HG02973 (cell line): ENCODE measurements around the gene ZNF57.
"Not testable (repeated sequence)": the region's sequence is repeated elsewhere in the genome, so short reads cannot be mapped to it uniquely, and the experiment has no call there.

Experiments
- ATAC-seq: cut with Tn5 transposase; IDR thresholded peaks from one replicate; pipeline ENCODE4 v1.9.1; 2021; ENCODE audit warnings: moderate library complexity; ENCODE audit not compliant: unreplicated experiment

The ZNF57 gene

DNA sequence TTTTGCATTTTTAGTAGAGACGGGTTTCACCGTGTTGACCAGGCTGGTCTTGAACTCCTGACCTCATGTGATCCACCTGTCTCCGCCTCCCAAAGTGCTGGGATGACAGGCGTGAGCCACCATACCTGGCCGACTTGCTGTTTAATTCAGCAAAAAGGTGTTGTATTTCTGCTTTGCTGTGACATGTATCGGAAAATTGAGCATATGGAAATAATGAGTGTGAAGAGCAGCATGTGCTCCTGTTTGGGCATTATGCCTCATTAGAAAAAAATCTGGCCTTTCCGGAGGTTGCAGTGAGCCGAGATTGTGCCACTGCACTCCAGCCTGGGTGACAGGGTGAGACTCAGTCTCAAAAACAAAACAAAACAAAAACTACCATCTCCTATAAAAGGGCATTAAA, 10.2 kb upstream of the ZNF57 start:
- ATAC-seq, result not testable (repeated sequence)

DNA sequence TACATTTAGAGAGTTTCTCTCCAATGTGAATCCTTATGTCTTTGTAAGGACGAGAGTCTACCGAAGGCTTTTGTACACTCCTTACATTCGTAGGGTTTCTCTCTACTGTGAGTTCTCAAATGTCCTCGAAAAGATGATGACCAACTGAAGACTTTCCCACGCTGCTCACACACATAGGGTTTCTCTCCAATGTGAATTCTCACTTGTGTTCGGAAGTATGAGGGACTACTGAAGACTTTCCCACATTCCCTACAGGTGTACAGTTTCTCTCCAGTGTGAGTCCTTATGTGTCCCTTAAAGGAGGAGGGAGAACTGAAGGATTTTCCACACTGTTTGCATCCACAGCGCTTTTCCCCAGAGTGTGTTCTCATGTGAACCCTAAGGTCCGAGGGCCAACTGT, 4.0 kb upstream of the ZNF57 start:
- no peak for ATAC-seq

DNA sequence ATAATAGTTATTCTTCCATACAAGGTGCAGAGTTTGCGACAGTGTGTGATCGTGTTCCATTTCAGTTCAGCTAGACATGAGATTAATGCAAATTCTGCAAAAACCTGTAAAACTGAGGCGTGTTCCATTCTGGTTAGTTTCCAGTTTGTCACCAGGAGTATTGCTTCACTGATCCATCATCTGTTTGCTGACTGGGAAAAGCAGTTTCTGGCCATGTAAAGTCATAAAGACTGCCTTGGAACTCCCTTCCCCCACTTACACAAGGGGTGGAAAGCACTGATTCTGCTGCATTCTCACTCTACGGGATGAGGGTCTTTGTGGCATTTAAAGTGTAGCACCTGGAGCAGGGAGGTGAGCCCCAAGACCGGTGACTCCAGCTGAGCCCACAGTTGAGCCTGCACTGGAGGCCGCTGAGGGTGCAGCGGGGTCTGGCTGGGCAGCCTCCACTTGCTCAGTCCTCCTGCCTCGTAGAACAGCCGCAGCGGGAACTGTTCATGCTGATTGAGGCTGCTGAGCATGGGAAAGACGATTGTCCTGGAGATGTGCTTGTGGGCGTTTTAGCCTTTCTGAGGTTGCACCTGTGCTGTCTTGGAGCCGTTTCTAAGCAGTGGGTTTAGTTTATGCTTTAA, 2.0 kb downstream of the ZNF57 start:
- no peak for ATAC-seq

DNA sequence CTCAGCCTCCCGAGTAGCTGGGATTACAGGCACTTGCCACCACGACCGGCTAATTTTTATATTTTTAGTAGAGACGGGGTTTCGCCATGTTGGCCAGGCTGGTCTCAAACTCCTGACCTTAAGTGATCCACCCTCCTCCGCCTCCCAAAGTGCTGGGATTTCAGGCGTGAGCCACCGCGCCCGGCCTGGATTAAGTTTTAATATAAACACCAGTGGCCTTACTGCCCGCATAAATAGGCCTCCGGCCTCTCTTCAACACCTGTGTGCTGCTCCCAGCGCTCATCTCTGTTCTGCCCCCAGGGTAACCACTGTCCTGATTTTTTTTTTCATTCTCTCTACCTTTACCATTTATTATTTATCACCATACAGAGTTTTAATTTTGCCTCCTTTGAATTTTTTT, 2.6 kb downstream of the ZNF57 start:
- ATAC-seq, result not testable (repeated sequence)

DNA sequence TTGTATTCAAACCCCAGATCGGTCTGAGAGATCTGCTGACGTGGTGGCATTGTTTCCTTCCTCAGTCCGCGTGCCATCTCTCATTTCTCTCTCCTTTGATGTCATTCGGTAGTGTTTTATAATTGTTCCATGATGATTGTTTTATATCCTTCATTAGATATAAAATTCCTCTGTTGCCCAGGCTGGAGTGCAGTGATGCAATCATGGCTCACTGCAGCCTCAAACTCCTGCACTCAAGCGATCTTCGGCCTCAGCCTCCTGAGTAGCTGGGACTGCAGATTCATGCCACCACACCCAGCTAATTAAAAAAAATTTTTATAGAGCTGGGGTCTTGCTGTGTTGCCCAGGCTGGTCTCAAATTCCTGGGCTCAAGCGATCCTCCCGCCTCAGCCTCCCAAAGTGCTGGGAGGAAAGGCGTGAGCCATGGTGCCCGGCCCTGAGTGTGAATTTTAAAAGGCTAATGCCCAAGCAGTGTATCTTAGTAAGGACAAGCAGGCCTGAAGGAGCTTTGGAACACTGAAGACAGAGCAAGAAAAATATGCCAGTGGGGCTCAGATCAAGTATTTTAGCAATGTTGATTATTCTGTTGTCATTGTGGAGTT, 5.3 kb downstream of the ZNF57 start:
- ATAC-seq, result no peak

DNA sequence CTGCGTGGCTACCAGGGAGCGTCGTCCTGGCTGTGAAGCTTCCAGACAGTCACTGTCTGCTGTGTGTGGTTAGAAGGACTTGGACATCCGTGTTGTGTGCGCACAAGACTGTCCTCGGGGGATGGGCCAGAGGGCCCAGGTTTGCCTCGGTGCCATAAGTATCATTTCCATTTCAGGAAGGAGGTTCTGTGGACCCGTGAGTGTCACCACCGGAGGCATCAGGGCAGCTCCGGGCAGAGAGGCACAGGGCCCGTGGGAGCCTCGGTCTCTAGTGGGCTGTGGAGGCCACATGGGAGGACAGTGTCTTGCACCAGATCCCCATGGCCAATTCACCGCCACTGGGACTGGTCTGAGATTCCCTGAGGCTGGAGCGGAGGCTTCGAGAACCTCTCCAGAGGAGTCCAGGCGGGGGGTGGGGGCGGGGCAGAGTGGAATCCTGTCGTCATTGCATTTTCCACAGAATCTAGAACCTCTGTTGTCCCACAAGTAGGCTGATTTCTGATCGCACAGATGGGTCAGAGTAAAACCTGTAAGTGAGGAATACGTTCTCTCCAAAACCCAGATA, 6.0 kb downstream of the ZNF57 start:
- no peak for ATAC-seq

DNA sequence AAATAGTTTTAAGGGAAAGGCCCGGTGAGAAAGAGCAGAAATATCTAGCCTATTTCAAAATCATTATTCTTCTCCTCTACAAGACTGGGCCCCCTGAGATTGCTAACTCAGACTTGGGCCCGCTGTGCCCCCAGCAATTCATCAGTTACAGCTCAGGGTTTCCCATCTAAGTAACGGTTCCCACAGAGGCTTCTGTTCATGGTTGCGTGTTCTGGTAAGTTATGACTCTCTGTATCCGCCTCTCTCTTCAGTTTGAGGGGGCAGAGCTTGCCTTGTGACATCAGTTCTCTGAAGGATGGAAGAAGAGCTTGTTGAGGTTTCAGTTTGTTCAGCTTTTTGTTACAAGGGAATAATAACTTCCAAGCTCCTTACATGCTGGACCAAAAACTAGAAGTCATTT, 11.6 kb downstream of the ZNF57 start:
- no peak for ATAC-seq

DNA sequence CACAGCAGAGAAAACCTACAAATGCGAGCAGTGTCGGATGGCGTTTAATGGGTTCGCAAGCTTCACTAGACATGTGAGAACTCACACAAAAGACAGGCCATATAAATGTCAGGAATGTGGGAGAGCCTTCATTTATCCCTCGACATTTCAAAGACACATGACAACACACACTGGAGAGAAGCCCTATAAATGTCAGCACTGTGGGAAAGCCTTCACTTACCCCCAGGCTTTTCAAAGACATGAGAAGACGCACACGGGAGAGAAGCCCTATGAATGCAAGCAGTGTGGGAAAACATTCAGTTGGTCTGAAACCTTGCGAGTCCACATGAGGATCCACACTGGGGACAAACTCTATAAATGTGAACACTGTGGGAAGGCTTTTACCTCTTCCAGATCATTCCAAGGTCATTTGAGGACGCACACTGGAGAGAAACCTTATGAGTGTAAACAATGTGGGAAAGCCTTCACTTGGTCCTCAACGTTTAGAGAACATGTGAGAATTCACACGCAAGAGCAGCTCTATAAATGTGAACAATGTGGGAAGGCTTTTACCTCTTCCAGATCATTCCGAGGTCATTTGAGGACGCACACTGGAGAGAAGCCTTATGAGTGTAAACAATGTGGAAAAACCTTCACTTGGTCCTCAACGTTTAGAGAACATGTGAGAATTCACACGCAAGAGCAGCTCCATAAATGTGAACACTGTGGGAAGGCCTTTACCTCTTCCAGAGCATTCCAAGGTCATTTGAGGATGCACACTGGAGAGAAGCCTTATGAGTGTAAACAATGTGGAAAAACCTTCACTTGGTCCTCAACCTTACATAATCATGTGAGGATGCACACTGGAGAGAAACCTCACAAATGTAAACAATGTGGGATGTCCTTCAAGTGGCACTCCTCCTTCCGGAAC, 16.8 kb downstream of the ZNF57 start:
- no peak for ATAC-seq

DNA sequence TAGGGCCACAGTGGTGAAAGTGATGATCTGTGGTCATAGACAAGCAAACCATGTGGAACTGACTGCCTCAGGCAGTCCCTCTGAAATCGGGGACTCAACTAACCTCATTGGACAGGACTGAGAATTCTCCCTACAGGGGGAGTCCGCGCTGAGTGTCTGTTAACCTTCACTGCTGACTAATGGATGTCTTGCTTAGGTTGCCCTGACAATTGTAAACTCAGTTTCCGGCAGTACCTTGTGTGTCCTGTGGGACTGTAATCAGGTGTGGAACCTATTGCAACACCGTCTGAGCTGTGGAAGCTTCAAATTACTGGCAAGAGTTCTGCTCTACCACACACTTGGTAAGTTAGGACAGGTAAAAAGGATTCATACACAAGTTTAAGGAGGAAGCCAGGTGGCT, 22.3 kb downstream of the ZNF57 start:
- no peak for ATAC-seq

DNA sequence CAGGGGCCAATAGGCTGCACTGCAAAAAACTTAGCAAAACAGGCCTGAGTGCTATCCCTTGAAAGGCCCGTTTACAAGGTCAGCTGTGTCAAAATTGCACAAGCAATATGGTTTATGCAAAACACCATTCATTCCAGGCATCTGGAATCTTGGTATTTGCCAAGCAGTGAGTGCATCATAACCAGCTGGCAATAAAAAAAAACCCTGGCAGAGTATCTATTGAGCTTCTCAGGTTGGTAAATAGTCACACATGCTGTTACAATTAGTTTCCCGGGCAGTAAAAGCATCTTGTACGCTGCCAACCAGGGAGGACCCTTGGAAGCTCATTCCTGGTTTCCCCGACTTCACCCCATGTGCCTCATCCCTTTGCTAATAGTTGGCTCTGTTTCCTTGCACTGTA, 22.8 kb downstream of the ZNF57 start:
- ATAC-seq, result no peak

DNA sequence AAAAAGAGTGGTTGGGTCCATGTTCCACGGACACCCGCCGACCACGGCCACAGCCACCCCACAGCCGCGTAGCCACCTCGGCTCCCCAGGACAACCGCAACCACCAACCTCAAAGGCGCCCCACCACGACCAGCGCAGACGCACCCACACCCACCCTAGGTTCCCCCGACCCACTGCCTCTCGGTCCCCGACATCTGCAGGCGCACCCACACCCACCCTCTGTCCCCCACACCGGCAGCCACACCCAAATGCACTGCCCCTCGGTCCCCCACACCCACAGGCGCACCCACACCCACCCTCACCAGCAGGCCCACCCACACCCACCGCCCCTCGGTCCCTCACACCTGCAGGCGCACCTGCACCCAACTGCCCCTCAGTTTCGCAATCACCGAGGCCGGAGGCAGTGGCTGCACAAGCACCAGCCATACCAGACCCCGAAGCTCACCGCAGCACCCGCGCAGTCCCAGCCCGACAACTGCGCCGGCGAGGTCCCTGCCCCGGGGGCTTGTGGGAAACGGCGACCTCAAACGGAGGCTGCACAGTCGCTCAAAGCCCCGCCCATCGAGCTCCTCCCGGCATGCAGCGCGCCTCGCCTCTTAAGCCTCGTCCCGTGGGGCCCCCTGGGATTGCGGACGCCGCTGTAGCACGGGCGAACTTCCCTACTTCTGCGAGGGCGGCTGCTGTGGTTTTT, 25.8 kb downstream of the ZNF57 start:
- ATAC-seq, result no peak

DNA sequence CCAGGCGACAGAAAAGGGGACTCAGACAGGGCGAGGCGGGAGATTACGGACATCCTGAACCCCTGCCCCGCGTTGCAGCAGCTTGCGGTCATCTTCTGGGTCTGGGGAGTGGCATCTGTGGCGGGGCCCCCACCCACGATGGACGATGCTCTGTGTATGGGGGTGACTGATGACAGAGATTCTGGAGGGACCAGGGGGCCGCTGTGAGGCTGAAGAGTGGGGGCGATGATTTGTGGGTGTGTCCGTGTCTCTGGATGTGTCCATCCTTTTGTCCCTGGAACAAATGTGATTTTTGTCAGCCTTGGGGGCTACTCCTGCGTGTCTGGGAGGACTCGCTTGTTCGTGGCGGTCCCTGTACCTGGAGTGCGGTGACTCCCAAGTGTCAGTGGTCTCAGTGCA, 26.3 kb downstream of the ZNF57 start:
- no peak for ATAC-seq

DNA sequence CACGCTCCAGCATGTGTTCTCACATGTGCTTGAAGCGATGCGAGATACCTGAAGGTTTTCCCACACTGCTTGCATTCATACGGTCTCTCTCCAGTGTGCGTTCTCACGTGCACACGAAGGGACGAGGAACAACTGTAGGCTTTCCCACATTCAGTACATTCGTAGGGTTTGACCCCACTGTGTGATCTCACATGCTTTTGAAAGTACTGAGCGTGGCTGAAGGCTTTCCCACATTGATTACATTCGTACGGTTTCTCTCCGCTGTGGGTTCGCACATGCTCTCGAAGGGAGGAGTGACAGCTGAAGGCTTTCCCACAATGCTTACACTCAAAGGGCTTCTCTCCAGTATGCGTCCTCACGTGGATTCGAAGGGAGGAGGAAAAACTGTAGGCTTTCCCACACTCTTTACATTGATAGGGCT, 32.8 kb downstream of the ZNF57 start:
- no peak for ATAC-seq

DNA sequence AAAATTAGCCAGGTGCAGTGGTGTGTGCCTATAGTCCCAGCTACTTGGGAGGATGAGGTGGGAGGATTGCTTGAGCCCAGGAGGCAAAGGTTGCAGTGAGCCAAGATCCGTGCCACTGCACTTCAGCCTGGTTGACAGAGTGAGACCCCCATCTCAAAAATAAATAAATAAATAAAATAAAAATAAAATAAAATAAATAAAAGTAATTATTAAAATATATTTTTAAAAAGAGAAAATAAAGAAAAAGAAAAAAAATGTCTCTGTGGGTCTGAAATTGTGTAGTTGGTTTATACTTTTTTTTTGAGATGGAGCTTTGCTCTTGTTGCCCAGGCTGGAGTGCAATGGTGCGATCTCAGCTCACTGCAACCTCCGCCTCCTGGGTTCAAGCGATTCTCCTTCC, 35.1 kb downstream of the ZNF57 start:
- not testable (repeated sequence) for ATAC-seq

DNA sequence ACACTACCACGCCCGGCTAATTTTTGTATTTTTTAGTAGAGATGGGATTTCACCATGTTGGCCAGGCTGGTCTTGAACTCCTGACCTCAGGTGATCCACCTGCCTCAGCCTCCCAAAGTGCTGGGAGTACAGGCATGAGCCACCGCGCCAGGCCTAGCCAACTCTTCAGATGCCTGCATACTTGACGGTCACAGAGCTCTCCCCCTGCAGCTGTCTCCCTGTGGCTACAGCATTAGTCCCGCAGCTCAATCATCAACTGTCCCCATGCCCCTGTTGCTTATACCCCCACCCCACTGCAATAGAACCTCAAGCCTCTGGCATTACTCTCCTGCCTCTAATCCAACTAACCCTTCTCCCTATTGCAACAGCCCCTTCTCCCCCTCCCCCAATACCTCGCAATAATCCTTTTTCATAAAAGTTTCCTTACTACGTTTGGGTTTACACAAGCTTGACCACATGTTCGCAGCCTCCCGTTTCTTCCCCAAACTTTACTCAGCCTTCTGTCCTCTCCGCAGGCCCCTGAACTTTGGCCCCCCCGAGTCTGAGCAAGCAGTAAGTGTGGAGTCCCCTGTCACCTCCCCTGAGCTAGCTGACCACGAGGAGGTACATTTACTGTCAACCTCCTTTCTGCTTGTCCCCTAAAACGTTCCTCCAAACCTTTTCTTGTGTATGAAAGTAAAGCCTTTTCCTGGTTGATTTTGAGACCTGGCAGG, 42.4 kb downstream of the ZNF57 start:
- no peak for ATAC-seq

DNA sequence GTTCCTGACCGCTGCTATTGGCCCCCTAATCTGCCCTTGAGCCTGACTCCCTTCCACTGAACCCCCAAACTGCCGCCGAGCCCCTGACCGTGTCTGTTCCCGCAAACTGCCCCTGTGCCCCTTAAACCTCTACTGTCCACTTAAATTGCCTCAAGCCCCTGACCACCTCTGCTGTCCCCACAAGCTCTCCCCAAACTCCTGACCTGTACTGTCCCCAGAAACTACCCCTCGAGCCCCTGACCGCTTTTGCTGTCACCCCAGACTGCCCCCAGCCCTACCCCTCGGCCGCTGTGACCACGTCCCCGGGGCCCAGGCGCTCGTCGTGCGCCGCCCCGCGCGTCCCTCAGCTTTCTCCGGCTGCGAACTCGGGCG, 43.7 kb downstream of the ZNF57 start:
- ATAC-seq, result no peak

DNA sequence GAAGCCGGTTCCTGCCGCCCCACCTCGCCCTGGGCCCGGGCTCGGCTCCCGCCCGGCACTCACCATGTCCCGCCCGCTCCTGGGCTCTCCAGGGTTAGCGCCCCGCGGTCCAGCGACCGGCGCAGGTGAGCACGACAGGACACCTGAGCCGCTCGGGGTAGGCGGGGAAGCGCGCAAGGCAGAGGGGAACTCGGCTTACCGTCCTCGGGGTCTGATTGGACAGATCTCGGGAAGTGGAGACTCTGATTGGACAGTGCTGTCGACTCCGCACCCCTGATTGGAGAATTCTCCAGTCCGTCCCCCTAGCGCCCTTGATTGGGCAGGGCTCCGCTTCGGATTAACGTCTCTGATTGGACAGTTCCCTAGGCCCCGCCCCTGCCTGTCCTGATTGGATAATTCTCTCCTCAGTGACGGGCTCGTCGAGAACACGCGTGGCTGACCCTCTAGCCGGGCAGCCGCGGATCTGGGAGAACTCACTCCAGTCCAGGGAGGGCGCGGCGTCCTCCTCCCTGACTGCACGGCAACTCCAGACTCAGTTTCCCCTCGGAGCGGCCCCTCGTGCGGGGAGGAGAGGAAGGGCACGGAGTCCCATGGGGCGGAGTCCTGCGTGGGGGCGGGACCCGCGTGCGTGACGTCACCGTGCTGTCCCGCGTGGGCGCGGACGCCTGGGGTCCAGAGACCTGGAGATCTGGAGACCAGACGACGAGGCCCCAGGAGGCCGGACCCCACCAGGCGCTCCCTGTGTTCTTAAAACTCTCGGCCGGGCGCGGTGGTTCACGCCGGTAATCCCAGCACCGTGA, 44.2 kb downstream of the ZNF57 start, which contains the start of gene ZNF77:
TSS of gene ZNF77 (minus strand) at position 197 of the 800 bp plus-strand sequence. CDS start at position 66, 131 bp downstream.
- peak; percentile 86 for ATAC-seq

DNA sequence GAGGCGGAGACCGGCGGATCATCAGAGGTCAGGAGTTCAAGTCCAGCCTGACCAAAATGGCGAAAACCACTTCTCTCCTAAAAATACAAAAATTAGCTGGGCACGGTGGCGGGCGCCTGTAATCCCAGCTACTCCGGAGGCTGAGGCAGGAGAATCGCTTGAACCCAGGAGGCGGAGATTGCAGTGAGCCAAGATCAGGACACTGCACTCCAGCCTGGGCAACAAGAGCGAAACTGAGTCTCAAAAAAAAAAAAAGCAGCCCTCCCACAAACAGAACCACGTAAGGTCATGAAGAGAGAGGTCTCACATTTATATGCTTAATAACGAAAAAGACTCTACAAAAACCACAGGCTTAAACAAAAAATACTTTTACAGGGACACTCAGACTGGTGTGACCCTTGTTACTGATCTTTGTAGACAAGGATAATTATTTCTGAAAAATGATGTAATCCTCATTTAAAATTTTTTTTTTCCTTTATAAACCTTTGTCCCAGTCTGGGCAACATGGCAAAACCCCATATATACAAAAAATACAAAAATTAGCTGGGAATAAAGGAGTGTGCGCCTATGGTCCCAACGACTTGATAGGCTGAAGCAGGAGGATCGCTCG, 45.0 kb downstream of the ZNF57 start:
- ATAC-seq, result no peak

DNA sequence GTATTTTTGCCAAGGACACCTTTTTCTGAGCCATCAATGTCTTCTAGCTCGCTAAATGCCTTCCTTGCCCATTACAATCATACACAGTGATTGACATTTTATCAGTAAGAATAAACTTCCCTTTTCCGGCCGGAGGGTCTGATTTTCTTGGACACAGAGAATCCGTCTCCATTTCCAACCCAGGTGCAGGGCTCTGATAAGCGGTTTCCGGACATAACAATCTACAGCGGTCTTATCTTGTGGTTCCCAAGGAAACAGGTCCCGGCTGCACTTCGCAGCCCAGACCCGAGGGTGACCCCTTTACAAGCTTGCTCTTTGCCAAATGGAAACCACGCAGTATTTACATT, 49.2 kb downstream of the ZNF57 start:
- ATAC-seq, result peak; percentile 7
